PC-3 (cell line): ENCODE data around the gene PLA2G4A.

Source experiments
- EZH2 ChIP-seq: fragments of 300-600 bp; sonication (generic); IDR thresholded peaks from one replicate; pipeline ENCODE4 v1.6.1; 2017; ENCODE audit warnings: antibody characterized with exemption, mild to moderate bottlenecking, low read length; ENCODE audit not compliant: unreplicated experiment
- TF ChIP-seq, protein P1 (sequence below): fragments of 300-600 bp; sonication (generic); conservative IDR thresholded peaks from 2 replicates; pipeline ENCODE4 v1.5.1; 2017; ENCODE audit warnings: antibody characterized with exemption, low read depth, mild to moderate bottlenecking, low read length

DNA sequence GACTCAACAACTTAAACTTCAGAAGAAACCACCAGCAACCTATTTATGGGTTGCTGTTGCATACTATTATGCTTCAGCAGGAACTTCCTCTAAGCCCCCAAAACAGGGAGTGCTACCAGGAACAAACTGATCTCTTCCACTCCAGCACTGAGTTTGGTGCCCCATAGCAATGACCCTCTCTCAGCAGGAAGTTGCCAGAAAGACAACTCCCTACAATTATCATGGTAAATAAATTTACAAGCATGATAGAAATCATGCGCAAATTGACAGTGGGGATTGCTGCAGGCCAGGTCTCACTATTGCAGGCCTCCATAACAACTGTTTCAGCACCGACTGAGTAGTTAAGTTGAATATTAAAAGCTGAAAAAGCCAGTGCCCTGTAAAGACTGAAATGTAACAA is 180.6 kb downstream of the PLA2G4A start:
- TF ChIP-seq EZH2 = no peak
- TF ChIP-seq, protein P1, sequence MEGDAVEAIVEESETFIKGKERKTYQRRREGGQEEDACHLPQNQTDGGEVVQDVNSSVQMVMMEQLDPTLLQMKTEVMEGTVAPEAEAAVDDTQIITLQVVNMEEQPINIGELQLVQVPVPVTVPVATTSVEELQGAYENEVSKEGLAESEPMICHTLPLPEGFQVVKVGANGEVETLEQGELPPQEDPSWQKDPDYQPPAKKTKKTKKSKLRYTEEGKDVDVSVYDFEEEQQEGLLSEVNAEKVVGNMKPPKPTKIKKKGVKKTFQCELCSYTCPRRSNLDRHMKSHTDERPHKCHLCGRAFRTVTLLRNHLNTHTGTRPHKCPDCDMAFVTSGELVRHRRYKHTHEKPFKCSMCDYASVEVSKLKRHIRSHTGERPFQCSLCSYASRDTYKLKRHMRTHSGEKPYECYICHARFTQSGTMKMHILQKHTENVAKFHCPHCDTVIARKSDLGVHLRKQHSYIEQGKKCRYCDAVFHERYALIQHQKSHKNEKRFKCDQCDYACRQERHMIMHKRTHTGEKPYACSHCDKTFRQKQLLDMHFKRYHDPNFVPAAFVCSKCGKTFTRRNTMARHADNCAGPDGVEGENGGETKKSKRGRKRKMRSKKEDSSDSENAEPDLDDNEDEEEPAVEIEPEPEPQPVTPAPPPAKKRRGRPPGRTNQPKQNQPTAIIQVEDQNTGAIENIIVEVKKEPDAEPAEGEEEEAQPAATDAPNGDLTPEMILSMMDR = no peak
